NT2/D1 (cell line): ENCODE data around the gene HEXB.

ENCODE experiments used
- DNase-seq: peaks from one replicate; pipeline ENCODE4 v3.0.0-alpha.2; 2011; ENCODE audit warnings: low read depth, low spot score
- H3K27me3 ChIP-seq: 2 replicates; pipeline ENCODE4 v1.6.0; 2011; ENCODE audit warnings: mild to moderate bottlenecking; ENCODE audit not compliant: insufficient read length, insufficient read depth
- H3K36me3 ChIP-seq: 2 replicates; pipeline ENCODE4 v1.6.1; 2011; ENCODE audit warnings: mild to moderate bottlenecking, low read length, mixed read lengths; ENCODE audit not compliant: insufficient read depth, insufficient read length
- H3K4me1 ChIP-seq: 2 replicates; pipeline ENCODE4 v1.5.1; 2011; ENCODE audit not compliant: insufficient read depth, insufficient read length
- H3K4me3 ChIP-seq: 2 replicates; pipeline ENCODE4 v1.5.1; 2011; ENCODE audit warnings: low read depth; ENCODE audit not compliant: insufficient read length
- H3K9ac ChIP-seq: 2 replicates; pipeline ENCODE4 v1.6.0; 2011; ENCODE audit warnings: low read depth; ENCODE audit not compliant: insufficient read length
- H3K9me3 ChIP-seq: 2 replicates; pipeline ENCODE4 v1.5.1; 2011; ENCODE audit warnings: mild to moderate bottlenecking, low read length; ENCODE audit not compliant: insufficient read depth
- SUZ12 ChIP-seq: IDR thresholded peaks from 2 replicates; pipeline ENCODE4 v1.6.1; 2011; ENCODE audit not compliant: insufficient read length, insufficient read depth; ENCODE audit errors: extremely low read depth
- YY1 ChIP-seq: IDR thresholded peaks from 2 replicates; pipeline ENCODE4 v1.6.1; 2011; ENCODE audit not compliant: insufficient read length, insufficient read depth
- ZNF274 ChIP-seq: IDR thresholded peaks from 2 replicates; pipeline ENCODE4 v1.6.1; 2011; ENCODE audit warnings: mild to moderate bottlenecking, low read depth, low read length

Gene HEXB

GRCh38 chr5:74640450-74640953, 44.5 kb upstream of the HEXB start, which contains the start of gene ENC1:
TSS of gene ENC1 (minus strand) at chr5:74640728. CDS start at chr5:74636485, 4,243 bp downstream.
- peak; percentile 87 for DNase-seq
- Histone ChIP-seq H3K9me3 (no peaks in the 10 kb centered on the region), H3K27me3 (peaks cover 6% of the 10 kb centered on the region), H3K4me1 (no peaks in the 10 kb centered on the region), H3K4me3 (peak within 1 kb of the TSS; percentile 97), H3K36me3 (peaks cover 44% of the 10 kb centered on the region), H3K9ac (peak within 1 kb of the TSS; percentile 97)
- no peak for TF ChIP-seq SUZ12
- TF ChIP-seq YY1 = no peak
- no peak for TF ChIP-seq ZNF274

DNA sequence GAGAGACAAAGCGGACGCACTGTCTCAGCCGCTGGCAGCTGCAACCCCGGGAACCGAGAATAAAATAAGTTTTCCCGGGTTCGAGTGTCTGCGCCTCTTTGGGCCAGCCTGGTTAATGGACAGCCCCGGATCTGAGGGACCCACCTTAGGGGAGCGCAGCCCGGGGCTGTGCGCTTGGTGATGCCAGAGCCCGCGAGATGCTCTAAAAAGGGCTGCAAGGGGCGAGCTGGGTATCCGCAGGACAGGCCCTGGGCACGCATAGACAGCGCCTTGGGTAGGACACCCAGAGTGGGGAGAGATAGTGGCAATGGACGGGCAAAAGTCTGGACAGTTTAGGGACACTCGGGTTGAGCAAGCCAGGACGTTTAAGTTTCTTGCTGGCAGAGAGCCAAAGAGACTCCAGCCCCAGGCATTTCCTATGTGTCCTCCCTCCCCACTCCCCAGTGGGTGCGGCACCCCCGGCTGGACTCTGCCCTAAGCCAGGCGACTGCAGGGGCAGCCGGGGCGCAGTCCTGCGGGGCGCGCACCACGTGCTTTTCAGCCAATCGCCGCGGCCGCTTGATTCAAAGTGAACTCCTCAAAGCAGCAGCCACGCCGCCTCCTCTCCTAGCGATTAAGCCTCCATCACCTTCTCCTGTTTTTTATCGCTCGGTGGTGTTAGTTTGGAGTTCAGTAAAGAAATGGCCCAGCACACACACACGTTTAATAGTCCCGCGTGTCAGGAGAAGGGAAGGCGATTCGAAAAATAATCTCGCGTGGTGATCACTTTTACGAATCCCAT, 43.9 kb upstream of the HEXB start:
- Histone ChIP-seq H3K4me1 (no peaks in the 10 kb centered on the region), H3K4me3 (peak overlapping the region; percentile 97), H3K9me3 (no peaks in the 10 kb centered on the region), H3K36me3 (peaks cover 38% of the 10 kb centered on the region), H3K27me3 (peaks cover 6% of the 10 kb centered on the region), H3K9ac (peak overlapping the region; percentile 80)
- TF ChIP-seq YY1 (no peak), ZNF274 (no peak), SUZ12 (no peak)
- peak; percentile 39 for DNase-seq

DNA sequence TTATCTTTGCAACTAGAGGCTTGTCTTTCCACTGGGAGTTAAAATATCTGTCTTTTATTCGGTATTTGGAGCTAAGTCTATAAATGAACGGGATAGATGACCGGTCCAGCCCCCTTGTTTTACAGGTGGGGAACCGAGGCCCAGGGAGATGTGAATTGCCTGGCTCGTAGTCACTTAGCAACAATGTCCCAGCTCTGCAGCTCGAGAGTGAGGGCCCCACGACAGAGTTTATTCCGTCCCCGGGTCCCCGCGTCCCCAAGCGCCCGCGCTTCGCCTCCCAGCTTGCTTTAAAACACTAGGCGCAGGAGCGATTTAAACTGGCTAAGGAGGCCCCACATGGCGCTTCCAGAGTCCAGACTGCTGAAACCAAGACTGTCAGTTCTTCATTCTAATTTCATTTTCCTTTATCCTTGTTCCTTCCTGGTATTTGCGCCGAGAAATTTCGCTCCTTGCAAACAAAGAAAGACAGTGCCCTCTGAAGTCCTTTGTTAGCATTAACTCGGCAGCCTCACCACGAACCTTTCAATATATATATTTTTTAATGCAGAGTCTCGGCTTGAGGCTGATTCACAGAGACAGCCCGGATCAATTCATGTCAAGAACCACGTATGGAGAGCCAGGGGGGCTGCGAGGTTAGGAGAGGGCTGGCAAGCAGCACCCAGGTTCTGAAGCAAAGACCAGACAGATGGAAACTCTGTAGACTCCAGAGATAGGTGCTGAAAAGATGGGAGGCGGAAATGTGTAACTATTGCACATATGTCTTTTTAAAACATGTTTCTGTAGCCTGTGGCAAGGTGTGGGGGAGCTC, 43.1 kb upstream of the HEXB start:
- H3K36me3 ChIP-seq = peaks cover 30% of the 10 kb centered on the region
- H3K4me3 ChIP-seq = peak overlapping the region; percentile 97
- DNase-seq = no peak
- H3K4me1 ChIP-seq = no peaks in the 10 kb centered on the region
- no peak for TF ChIP-seq SUZ12
- peaks cover 6% of the 10 kb centered on the region for H3K27me3 ChIP-seq
- no peaks in the 10 kb centered on the region for H3K9me3 ChIP-seq
- peak overlapping the region; percentile 80 for H3K9ac ChIP-seq

- TF ChIP-seq YY1 (no peak), ZNF274 (no peak), SUZ12 (no peak)
- Histone ChIP-seq H3K27me3 (peaks cover 6% of the 10 kb centered on the region), H3K36me3 (peaks cover 26% of the 10 kb centered on the region), H3K4me3 (no peak overlapping the region), H3K9ac (no peak overlapping the region), H3K4me1 (no peaks in the 10 kb centered on the region), H3K9me3 (no peaks in the 10 kb centered on the region)
- DNase-seq = no peak
Observed at GRCh38 chr5:74642543-74642863, 42.5 kb upstream of the HEXB start.

- no peak for DNase-seq
- Histone ChIP-seq H3K9ac (no peak overlapping the region), H3K27me3 (peaks cover 6% of the 10 kb centered on the region), H3K4me1 (no peaks in the 10 kb centered on the region), H3K9me3 (no peaks in the 10 kb centered on the region), H3K36me3 (peaks cover 19% of the 10 kb centered on the region), H3K4me3 (no peak overlapping the region)
- TF ChIP-seq YY1 (no peak), SUZ12 (no peak), ZNF274 (no peak)
Observed at GRCh38 chr5:74643111-74643562, 41.9 kb upstream of the HEXB start.

DNA sequence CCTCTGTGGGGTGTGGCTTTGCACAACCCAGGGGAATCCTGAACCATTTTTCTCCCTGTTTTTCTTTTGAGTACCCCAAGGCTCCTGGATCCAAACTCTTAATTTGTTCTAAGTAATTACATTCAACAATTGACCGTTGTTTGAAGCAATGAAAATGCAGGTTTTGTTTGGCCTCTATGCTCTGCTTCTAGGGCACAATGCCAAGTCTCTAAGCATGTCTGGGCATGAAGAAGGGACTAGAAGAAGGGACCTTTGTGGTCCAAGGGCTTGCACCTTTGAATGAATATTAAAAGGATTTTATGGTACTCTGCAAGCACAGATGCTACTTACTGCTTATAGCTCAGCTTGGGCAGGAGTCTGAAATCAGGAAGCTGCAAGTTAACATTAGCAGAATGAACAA, 37.9 kb upstream of the HEXB start:
- peaks cover 6% of the 10 kb centered on the region for H3K27me3 ChIP-seq
- H3K36me3 ChIP-seq = no peaks in the 10 kb centered on the region
- DNase-seq = no peak
- no peaks in the 10 kb centered on the region for H3K4me1 ChIP-seq
- no peak overlapping the region for H3K9ac ChIP-seq
- TF ChIP-seq SUZ12 (no peak), YY1 (no peak), ZNF274 (no peak)
- H3K4me3 ChIP-seq = no peak overlapping the region
- no peaks in the 10 kb centered on the region for H3K9me3 ChIP-seq

DNA sequence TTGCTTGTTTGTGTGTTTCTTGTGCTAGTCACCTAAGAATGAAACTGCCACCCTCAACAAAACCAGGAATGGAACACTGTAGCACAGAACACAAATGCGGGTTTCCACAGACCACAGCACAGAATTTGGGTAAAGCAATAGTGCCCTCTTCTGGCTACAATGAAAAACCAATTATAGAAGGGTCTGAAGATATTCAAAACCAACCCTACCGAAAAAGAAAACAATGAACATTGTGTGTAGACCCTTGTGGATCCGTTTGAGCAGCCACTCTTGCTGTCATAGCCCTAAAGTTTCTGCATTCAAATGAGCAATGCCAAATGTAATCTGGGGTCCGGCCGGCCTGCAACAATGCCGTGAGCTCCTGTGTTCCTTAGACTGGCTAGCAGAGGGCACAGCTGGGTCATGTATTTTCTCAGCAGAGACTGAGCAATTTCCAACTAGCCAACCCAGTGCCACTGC, 36.2 kb upstream of the HEXB start:
- Histone ChIP-seq H3K4me3 (no peak overlapping the region), H3K9ac (no peak overlapping the region)

More for the DNA sequence above, 36.2 kb upstream of the HEXB start:
- TF ChIP-seq YY1 (no peak), SUZ12 (no peak), ZNF274 (no peak)
- Histone ChIP-seq H3K4me1 (no peaks in the 10 kb centered on the region), H3K9me3 (no peaks in the 10 kb centered on the region), H3K36me3 (no peaks in the 10 kb centered on the region), H3K27me3 (no peaks in the 10 kb centered on the region)
- DNase-seq = no peak
